ENCODE measurements around the gene RELA.

Gene RELA

DNA sequence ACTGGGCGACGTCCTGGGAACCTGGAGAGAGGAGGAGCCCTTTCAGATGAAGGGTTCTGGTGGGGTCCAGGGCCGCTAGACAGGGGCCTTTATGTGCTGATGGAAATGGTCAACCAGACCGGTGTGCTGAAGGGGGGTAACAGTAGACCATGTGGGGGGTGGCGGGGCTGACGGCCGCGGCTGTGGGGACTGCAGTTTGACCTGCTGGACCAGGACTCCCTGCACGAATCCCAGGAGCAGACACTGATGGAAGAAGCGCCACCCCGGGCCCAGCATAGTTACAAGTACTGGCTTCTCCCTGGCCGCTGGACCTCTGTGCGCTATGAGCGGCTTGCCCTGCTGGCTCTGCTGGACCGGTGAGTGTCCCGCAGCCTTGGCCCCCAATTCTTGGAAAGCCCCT lies 40.7 kb downstream of the RELA start:
- H3K9me3 ChIP-seq (ENCODE audit: control insufficient read depth, low read length) = no peaks in the 10 kb centered on the region
- H3K4me3 ChIP-seq (ENCODE audit: insufficient read depth in 1 of 2, low read depth in 1 of 2, low read length in 2 of 2) = no peak overlapping the region
- H3K79me1 ChIP-seq (replicated peaks; ENCODE audit: low read length, poor library complexity, severe bottlenecking) = peaks cover 44% of the 10 kb centered on the region
- H2AFZ ChIP-seq (ENCODE audit: low read depth, low read length) = no peak overlapping the region
- no peak for DNase-seq
- no peaks in the 10 kb centered on the region for H3K27me3 ChIP-seq (ENCODE audit: control insufficient read depth in 1 of 2, insufficient read depth in 1 of 2, low read length in 2 of 2)
- H3K9ac ChIP-seq (ENCODE audit: low read length) = no peak overlapping the region
- H2BK5ac ChIP-seq (ENCODE audit: low read depth, low read length, poor library complexity, severe bottlenecking) = no peak overlapping the region
- no peak overlapping the region for H3K14ac ChIP-seq (ENCODE audit: low read length in 2 of 2)
- H3K4me2 ChIP-seq (ENCODE audit: low read length, poor library complexity, severe bottlenecking) = no peak overlapping the region
- H2BK15ac ChIP-seq (ENCODE audit: low read depth, poor library complexity, severe bottlenecking) = no peak overlapping the region
- no peak overlapping the region for H2BK120ac ChIP-seq (ENCODE audit: low read depth, low read length)
- H3K4me1 ChIP-seq (ENCODE audit: control insufficient read depth, insufficient read depth, low read depth, low read length) = peaks cover 39% of the 10 kb centered on the region
- H3K18ac ChIP-seq (ENCODE audit: low read depth in 1 of 2, low read length in 2 of 2) = no peak overlapping the region
- no peak overlapping the region for H2BK12ac ChIP-seq (ENCODE audit: low read length in 2 of 2)
- H2AK5ac ChIP-seq (ENCODE audit: low read length, severe bottlenecking) = no peak overlapping the region
- H3K23ac ChIP-seq (ENCODE audit: low read length in 2 of 2) = no peak overlapping the region
- peaks cover 93 to 95% of the 10 kb centered on the region in 2 experiments for H3K36me3 ChIP-seq (ENCODE audit: control insufficient read depth in 1 of 2, insufficient read depth in 2 of 2, low read depth in 1 of 2, low read length in 2 of 2)
- no peak overlapping the region for H4K8ac ChIP-seq (ENCODE audit: low read length)
- WGBS = 97% methylated on average over 16 of the region's 16 CpGs
- no peak overlapping the region for H3K4ac ChIP-seq (ENCODE audit: low read depth in 1 of 2, low read length in 2 of 2)
- no peak overlapping the region for H3K27ac ChIP-seq (ENCODE audit: low read length, poor library complexity, severe bottlenecking)
- H4K91ac ChIP-seq (ENCODE audit: low read length) = no peak overlapping the region

DNA sequence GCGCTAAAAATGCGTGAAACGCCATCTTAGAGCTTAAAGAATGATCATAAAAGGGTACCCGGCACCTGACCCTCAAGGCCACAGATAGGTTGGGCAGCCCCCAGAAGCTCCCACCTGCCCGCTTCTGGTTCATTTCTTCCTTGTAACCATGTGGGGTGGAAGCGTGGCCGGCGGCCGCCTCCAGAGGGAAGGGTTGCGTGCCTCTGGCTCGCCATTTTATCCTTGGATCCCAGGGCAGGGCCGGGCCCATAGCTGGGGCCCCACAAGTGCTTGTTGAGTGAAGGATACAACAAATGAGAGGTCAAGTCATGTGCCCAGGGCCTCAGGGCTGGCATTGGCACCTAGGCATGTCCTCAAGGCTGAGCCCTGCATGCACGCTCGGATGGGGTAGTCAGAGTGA lies 41.3 kb downstream of the RELA start:
- Histone ChIP-seq H3K9ac (ENCODE audit: low read length) (no peak overlapping the region), H3K18ac (ENCODE audit: low read depth in 1 of 2, low read length in 2 of 2) (no peak overlapping the region), H2BK120ac (ENCODE audit: low read depth, low read length) (no peak overlapping the region), H3K23ac (ENCODE audit: low read length in 2 of 2) (no peak overlapping the region), H3K79me1 (replicated peaks; ENCODE audit: low read length, poor library complexity, severe bottlenecking) (peaks cover 39% of the 10 kb centered on the region), H3K36me3 (ENCODE audit: control insufficient read depth in 1 of 2, insufficient read depth in 2 of 2, low read depth in 1 of 2, low read length in 2 of 2) (peaks cover 88 to 92% of the 10 kb centered on the region in 2 experiments), H3K4me2 (ENCODE audit: low read length, poor library complexity, severe bottlenecking) (no peak overlapping the region), H2AK5ac (ENCODE audit: low read length, severe bottlenecking) (peak overlapping the region; percentile 2), H3K27me3 (ENCODE audit: control insufficient read depth in 1 of 2, insufficient read depth in 1 of 2, low read length in 2 of 2) (no peaks in the 10 kb centered on the region), H2AFZ (ENCODE audit: low read depth, low read length) (no peak overlapping the region), H2BK12ac (ENCODE audit: low read length in 2 of 2) (no peak overlapping the region), H3K4ac (ENCODE audit: low read depth in 1 of 2, low read length in 2 of 2) (no peak overlapping the region), H4K91ac (ENCODE audit: low read length) (no peak overlapping the region), H4K8ac (ENCODE audit: low read length) (no peak overlapping the region), H3K4me3 (ENCODE audit: insufficient read depth in 1 of 2, low read depth in 1 of 2, low read length in 2 of 2) (no peak overlapping the region), H3K27ac (ENCODE audit: low read length, poor library complexity, severe bottlenecking) (peak overlapping the region; percentile 9), H3K4me1 (ENCODE audit: control insufficient read depth, insufficient read depth, low read depth, low read length) (peaks cover 43% of the 10 kb centered on the region), H2BK5ac (ENCODE audit: low read depth, low read length, poor library complexity, severe bottlenecking) (no peak overlapping the region), H3K14ac (ENCODE audit: low read length in 2 of 2) (no peak overlapping the region), H2BK15ac (ENCODE audit: low read depth, poor library complexity, severe bottlenecking) (no peak overlapping the region), H3K9me3 (ENCODE audit: control insufficient read depth, low read length) (no peaks in the 10 kb centered on the region)
- no peak for DNase-seq
- 98% methylated on average over 14 of the region's 14 CpGs for WGBS

DNA sequence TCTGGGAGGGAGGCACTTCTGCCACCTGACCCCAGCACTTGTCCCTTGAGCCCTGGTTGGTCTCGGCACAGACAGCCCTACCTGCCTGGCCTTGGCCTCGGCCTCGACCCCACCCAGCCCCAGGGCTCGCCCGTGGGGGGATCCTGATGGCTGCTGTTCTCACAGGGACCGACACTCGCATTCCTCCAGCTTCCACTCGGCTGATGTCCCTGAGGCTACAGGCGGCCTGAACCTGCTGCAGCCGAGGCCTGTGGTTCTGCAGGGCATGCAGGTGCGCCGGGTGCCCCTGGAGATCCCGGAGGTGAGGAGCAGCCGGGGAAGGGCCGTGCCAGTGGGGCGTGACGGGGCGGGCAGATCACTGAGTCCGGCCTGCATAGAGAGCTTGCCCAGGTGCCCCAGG lies 42.0 kb downstream of the RELA start:
- Histone ChIP-seq H2AK5ac (ENCODE audit: low read length, severe bottlenecking) (no peak overlapping the region), H3K27ac (ENCODE audit: low read length, poor library complexity, severe bottlenecking) (peak overlapping the region; percentile 5), H3K4me1 (ENCODE audit: control insufficient read depth, insufficient read depth, low read depth, low read length) (peaks cover 41% of the 10 kb centered on the region)

DNA sequence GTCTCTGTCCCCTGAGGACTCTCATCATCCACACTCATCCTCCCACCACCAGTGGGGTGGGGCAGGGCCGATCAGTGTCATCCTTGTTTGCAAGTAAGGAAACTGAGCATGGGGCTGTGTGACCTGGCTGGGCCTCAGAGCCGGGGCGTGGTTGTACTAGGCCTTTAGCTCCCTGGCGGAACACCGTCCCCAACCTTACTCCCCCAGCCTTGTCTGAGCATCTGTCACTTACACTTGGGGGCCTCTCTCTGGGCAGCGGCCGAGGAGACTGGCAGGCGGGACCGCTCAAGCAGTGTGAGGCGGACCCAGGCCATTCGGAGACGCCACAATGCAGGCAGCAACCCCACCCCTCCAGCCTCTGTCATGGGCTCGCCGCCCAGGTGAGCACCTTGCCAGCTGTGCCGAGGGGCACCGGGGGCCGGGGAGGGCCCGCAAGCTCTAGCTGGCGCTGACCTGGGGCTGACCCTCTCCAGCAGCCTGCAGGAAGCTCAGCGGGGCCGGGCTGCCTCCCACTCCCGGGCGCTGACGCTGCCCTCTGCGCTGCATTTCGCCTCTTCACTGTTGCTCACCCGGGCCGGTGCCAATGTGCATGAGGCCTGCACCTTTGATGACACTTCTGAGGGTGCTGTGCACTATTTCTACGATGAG lies 43.3 kb downstream of the RELA start:
- Histone ChIP-seq H2AFZ (ENCODE audit: low read depth, low read length) (no peak overlapping the region), H3K4ac (ENCODE audit: low read depth in 1 of 2, low read length in 2 of 2) (no peak overlapping the region), H3K36me3 (ENCODE audit: control insufficient read depth in 1 of 2, insufficient read depth in 2 of 2, low read depth in 1 of 2, low read length in 2 of 2) (peaks cover 68 to 73% of the 10 kb centered on the region in 2 experiments), H3K4me1 (ENCODE audit: control insufficient read depth, insufficient read depth, low read depth, low read length) (peaks cover 37% of the 10 kb centered on the region), H2BK120ac (ENCODE audit: low read depth, low read length) (no peak overlapping the region), H2AK5ac (ENCODE audit: low read length, severe bottlenecking) (no peak overlapping the region), H3K27me3 (ENCODE audit: control insufficient read depth in 1 of 2, insufficient read depth in 1 of 2, low read length in 2 of 2) (no peaks in the 10 kb centered on the region), H3K27ac (ENCODE audit: low read length, poor library complexity, severe bottlenecking) (no peak overlapping the region), H3K9me3 (ENCODE audit: control insufficient read depth, low read length) (no peaks in the 10 kb centered on the region), H2BK12ac (ENCODE audit: low read length in 2 of 2) (no peak overlapping the region), H3K4me3 (ENCODE audit: insufficient read depth in 1 of 2, low read depth in 1 of 2, low read length in 2 of 2) (no peak overlapping the region), H2BK15ac (ENCODE audit: low read depth, poor library complexity, severe bottlenecking) (no peak overlapping the region), H2BK5ac (ENCODE audit: low read depth, low read length, poor library complexity, severe bottlenecking) (no peak overlapping the region), H3K9ac (ENCODE audit: low read length) (no peak overlapping the region), H4K8ac (ENCODE audit: low read length) (no peak overlapping the region), H3K23ac (ENCODE audit: low read length in 2 of 2) (no peak overlapping the region), H4K91ac (ENCODE audit: low read length) (no peak overlapping the region), H3K18ac (ENCODE audit: low read depth in 1 of 2, low read length in 2 of 2) (no peak overlapping the region), H3K4me2 (ENCODE audit: low read length, poor library complexity, severe bottlenecking) (no peak overlapping the region), H3K14ac (ENCODE audit: low read length in 2 of 2) (no peak overlapping the region), H3K79me1 (replicated peaks; ENCODE audit: low read length, poor library complexity, severe bottlenecking) (peaks cover 36% of the 10 kb centered on the region)
- DNase-seq = no peak
- 94% methylated on average over 29 of the region's 29 CpGs for WGBS

More for the DNA sequence above, 42.0 kb downstream of the RELA start:
- peaks cover 39% of the 10 kb centered on the region for H3K79me1 ChIP-seq (replicated peaks; ENCODE audit: low read length, poor library complexity, severe bottlenecking)
- H3K18ac ChIP-seq (ENCODE audit: low read depth in 1 of 2, low read length in 2 of 2) = no peak overlapping the region
- no peaks in the 10 kb centered on the region for H3K9me3 ChIP-seq (ENCODE audit: control insufficient read depth, low read length)
- no peak overlapping the region for H2BK15ac ChIP-seq (ENCODE audit: low read depth, poor library complexity, severe bottlenecking)
- H3K36me3 ChIP-seq (ENCODE audit: control insufficient read depth in 1 of 2, insufficient read depth in 2 of 2, low read depth in 1 of 2, low read length in 2 of 2) = peaks cover 80 to 84% of the 10 kb centered on the region in 2 experiments
- H4K8ac ChIP-seq (ENCODE audit: low read length) = no peak overlapping the region
- no peak overlapping the region for H3K9ac ChIP-seq (ENCODE audit: low read length)
- H3K4ac ChIP-seq (ENCODE audit: low read depth in 1 of 2, low read length in 2 of 2) = no peak overlapping the region
- DNase-seq = no peak
- no peak overlapping the region for H3K14ac ChIP-seq (ENCODE audit: low read length in 2 of 2)
- no peak overlapping the region for H2BK120ac ChIP-seq (ENCODE audit: low read depth, low read length)
- H4K91ac ChIP-seq (ENCODE audit: low read length) = no peak overlapping the region
- H3K4me2 ChIP-seq (ENCODE audit: low read length, poor library complexity, severe bottlenecking) = peak overlapping the region; percentile 0
- H2AFZ ChIP-seq (ENCODE audit: low read depth, low read length) = no peak overlapping the region
- WGBS = 95% methylated on average over 19 of the region's 19 CpGs
- H3K27me3 ChIP-seq (ENCODE audit: control insufficient read depth in 1 of 2, insufficient read depth in 1 of 2, low read length in 2 of 2) = no peaks in the 10 kb centered on the region
- H3K23ac ChIP-seq (ENCODE audit: low read length in 2 of 2) = no peak overlapping the region
- no peak overlapping the region for H3K4me3 ChIP-seq (ENCODE audit: insufficient read depth in 1 of 2, low read depth in 1 of 2, low read length in 2 of 2)
- no peak overlapping the region for H2BK5ac ChIP-seq (ENCODE audit: low read depth, low read length, poor library complexity, severe bottlenecking)
- H2BK12ac ChIP-seq (ENCODE audit: low read length in 2 of 2) = no peak overlapping the region
